ENCODE data around the gene FAM90A26. TPM values are rescaled to one million over a fixed set of nuclear protein-coding genes. Genes with fewer than 3 reads are reported as not detected.
"Not testable (repeated sequence)": the region's sequence is repeated elsewhere in the genome, so short reads cannot be mapped to it uniquely, and the experiment has no call there.

Gene FAM90A26, protein sequence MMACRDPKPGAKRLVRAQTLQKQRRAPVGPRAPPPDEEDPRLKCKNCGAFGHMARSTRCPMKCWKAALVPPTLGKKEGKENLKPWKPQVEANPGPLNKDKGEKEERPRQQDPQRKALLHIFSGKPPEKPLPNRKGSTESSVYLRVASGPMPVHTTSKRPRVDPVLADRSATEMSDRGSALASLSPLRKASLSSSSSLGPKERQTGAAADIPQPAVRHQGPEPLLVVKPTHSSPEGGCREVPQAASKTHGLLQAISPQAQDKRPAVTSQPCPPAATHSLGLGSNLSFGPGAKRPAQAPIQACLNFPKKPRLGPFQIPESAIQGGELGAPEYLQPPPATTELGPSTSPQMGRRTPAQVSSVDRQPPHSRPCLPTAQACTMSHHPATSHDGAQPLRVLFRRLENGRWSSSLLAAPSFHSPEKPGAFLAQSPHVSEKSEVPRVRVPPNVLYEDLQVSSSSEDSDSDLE
- not detected for total RNA-seq

GRCh38 chr4:9169791-9170459 is at the start of gene FAM90A26:
FAM90A26 (plus strand) TSS chr4:9170409; CDS start chr4:9173173, 2,764 bp downstream.
- DNase-seq (ENCODE audit: low read depth in 2 of 3, low spot score in 2 of 3) = not testable (repeated sequence)

DNA sequence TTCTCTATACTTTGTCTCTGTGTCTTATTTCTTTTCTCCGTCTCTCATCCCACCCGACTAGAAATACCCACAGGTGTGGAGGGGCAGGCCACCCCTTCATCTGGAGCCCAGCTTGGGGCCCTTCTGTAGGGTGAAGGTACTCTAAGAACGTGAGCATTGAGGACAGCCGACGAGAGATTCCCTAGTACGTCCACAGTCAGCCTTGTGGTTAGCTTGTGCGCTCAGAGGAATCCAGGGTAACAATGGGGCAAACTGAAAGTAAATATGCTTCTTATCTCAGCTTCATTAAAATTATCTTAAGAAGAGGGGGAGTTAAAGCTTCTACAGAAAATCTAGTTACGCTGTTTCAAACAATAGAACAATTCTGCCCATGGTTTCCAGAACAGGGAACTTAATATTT is 47.5 kb upstream of the FAM90A26 start:
- peak in 1 of 3 donors; percentile 24 for DNase-seq (ENCODE audit: low read depth in 2 of 3, low spot score in 2 of 3)

GRCh38 chr4:9123572-9124007 is 46.6 kb upstream of the FAM90A26 start:
- DNase-seq (ENCODE audit: low read depth in 2 of 3, low spot score in 2 of 3) = peak in 2 of 3 donors; percentile 33 to 67

DNA sequence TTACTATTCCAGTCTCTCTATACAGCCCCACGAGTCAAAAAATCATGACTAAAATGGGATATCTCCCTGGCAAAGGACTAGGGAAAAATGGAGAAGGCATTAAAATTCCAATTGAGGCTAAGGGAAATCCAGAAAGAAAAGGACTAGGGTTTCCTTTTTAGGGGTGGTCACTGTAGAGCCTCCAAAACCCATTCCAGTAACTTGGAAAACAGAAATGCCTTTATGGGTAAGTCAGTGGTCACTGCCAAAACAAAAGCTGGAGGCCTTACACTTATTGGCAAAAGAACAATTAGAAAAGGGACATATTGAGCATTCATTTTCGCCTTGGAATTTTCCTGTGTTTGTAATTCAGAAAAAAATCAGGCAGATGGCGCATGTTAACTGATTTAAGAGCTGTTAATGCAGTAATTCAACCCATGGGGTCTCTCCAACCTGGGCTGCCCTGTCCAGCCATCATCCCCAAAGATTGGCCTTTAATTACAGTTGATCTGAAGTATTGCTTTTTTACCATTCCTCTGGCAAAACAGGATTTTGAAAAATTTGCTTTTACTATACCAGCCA is 44.5 kb upstream of the FAM90A26 start:
- not testable (repeated sequence) for DNase-seq (ENCODE audit: low read depth in 2 of 3, low spot score in 2 of 3)

DNA sequence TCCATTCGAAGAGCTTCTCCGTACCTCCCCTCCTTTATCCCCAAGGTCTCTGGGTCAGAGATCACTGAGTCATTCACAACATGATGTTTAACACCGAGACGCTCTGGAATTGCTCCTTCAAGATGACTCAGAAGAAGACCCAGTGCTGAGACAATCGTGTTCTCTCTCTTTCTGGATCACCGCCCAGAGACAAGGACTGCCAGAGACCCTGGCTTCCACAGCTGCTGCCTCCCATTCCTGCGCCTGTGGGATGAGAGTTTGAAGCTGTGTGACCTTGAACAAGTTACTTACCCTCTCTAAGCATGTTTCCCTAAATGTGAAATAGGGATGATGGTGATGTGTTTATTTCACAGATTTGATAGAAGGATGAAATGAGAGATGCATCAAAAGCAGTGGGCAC is 38.8 kb upstream of the FAM90A26 start:
- DNase-seq (ENCODE audit: low read depth in 2 of 3, low spot score in 2 of 3) = not testable (repeated sequence)

- DNase-seq (ENCODE audit: low read depth in 2 of 3, low spot score in 2 of 3) = not testable (repeated sequence)
These were observed 37.4 kb upstream of the FAM90A26 start for GRCh38 chr4:9132849-9133248.

- not testable (repeated sequence) for DNase-seq (ENCODE audit: low read depth in 2 of 3, low spot score in 2 of 3)
These were observed 36.2 kb upstream of the FAM90A26 start for GRCh38 chr4:9134011-9134410.

- DNase-seq (ENCODE audit: low read depth in 2 of 3, low spot score in 2 of 3) = not testable (repeated sequence)
These were observed 35.7 kb upstream of the FAM90A26 start for GRCh38 chr4:9134556-9134955.

DNA sequence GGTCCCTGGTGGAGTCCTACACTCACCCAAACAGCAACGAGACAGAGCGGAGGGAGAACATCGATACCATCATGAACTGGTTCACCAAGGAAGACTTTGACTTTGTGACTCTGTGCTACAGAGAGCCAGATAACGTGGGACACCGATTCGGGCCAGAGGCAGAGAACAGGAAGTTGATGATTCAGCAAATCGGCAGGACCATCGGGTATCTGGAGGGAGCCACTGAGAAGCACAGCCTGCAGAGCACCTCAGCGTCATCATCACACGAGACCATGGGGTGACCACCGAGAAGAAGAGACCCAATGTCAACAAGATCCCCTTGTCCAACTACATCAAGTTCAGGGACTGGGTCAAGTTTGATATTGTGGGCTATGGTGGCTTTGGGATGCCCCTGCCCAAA is 29.2 kb upstream of the FAM90A26 start:
- not testable (repeated sequence) for DNase-seq (ENCODE audit: low read depth in 2 of 3, low spot score in 2 of 3)

DNA sequence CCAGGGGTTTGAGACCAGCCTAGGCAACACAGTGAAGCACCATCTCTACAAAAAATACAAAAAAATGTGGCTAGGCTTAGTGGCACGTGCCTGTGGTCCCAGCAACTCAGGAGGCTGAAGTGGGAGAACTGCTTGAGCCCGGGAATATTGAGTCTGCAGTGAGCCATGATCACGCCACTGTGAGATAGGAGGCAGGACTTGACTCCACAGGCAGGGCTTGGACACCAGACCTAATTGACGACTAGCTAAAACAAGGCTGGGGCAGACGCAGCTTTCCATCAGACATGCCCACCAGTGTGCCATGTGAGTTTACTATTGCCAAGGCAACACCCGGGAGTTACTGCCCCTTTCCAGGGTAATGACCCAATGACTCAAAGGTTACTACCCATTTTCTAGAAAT is 27.4 kb upstream of the FAM90A26 start:
- DNase-seq (ENCODE audit: low read depth in 2 of 3, low spot score in 2 of 3) = not testable (repeated sequence)

DNA sequence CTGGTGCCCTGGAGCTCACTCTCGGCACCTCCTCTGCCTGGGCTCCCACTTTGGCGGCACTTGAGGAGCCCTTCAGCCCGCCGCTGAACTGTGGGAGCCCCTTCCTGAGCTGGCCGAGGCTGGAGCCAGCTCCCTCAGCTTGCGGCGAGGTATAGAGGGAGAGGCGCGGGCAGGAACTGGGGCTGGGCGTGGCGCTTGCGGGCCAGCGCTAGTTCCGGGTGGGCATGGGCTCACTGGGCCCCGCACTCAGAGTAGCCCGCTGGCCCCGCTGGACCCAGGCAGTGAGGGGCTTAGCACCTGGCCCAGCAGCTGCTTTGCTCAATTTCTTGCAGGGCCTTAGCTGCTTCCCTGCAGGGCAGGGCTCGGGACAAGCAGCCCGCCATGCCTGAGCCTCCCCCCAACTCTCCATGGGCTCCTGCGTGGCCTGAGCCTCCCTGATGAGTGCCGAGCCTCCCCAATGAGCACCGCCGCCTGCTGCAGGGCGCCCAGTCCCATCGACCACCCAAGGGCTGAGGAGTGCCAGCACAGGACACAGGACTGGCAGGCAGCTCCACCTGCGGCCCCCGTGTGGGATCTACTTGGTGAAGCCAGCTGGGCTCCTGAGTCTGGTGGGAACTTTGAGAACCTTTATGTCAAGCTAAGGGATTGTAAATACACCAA is 26.7 kb upstream of the FAM90A26 start:
- no peak for DNase-seq (ENCODE audit: low read depth in 2 of 3, low spot score in 2 of 3)

GRCh38 chr4:9146967-9147366 is 23.2 kb upstream of the FAM90A26 start:
- DNase-seq (ENCODE audit: low read depth in 2 of 3, low spot score in 2 of 3) = no peak

DNA sequence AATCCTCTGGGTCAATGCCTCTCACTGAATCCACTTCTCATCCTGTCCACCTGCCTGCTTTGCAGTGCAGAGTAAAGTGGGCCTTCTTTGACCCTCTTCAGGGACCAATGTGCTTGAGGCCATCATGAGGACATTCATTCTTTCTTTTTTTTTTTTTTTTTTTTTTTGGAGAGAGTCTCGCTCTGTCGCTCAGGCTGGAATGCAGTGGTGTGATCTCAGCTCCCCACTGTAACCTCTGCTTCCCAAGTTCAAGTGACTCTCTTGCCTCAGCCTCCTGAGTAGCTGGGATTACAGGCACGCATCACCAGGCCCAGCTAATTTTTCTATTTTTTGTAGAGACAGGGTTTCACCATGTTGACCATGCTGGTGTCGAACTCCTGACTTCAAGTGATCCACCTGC is 22.8 kb upstream of the FAM90A26 start:
- DNase-seq (ENCODE audit: low read depth in 2 of 3, low spot score in 2 of 3) = not testable (repeated sequence)

DNA sequence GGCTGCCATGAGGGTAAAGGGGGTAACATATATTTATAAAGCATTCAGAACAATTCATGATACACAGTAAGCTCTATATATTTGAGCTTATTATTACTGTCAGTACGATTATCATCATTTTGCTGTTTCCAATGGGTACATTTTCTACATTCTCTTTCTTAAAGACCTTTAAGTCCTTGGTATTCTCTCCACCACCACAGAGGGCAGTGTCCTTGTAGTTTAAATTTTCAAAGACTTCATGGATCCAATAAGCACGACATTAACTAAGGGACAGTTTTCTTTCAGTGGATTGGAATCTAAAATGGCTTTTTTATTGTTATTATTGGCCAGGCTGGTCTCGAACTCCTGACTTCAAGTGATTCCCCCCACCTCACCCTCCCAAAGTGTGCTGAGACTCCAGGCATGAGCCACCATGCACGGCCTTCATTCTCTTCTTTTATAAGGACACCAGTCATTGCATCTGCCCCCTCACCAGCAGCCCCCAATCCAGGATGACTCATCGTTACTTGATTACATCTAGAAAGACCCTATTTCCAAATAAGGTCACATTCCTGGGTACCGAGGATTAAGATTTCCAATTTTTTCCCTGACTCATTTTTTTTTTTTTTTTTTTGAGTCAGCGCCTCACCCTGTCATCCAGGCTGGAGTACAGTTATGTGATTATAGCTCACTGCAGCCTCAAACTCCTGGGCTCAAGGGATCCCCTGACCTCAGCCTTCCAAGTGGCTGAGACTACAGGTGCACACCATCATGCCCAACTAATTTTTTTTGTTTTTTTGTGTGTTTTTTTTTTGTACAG is 21.4 kb upstream of the FAM90A26 start:
- not testable (repeated sequence) for DNase-seq (ENCODE audit: low read depth in 2 of 3, low spot score in 2 of 3)

- peak in 1 of 3 donors; percentile 11 for DNase-seq (ENCODE audit: low read depth in 2 of 3, low spot score in 2 of 3)
These were observed 18.4 kb upstream of the FAM90A26 start for GRCh38 chr4:9151809-9152179.

DNA sequence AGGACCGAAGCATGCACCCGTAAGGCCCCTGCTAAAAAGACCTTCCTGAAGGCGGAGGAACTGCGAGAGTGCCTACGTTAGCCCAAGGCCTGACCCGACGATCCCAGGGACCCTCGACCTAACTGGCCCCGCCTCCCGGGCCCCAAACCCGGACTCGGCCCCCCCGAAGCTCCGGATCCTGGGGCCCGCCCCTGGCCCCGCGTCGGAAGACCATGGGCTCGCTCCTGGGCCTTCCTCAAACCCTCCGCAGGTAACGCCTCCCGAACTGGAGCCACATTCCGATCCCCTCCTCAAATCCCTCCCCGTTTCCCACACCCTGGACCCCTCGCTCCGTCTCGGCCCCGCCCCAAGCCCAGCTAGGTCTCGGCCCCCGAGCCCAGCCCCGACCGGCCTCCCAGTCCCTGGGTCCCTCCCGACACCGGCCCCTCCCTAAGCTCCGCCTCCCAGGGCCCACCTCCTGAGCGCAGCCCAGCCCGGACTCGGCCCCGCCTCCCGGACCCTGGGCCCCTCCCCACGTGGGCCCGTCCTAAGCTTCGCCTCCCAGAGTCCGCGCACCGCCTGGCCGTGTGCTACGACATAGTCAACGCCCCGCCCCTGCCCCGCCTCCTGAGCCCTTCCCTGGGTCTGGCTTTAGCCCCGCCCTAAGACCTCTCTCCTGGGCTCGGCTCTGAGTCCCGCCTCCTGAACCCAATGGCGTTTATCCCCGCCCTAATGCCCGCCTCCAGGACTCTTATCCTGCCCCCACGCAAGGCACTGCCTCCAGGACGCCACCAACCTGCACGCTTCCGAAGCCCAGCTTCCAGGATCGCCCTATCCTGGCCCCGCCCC is 17.8 kb upstream of the FAM90A26 start:
- peak; percentile 80 to 96 (median 93) for DNase-seq (ENCODE audit: low read depth in 2 of 3, low spot score in 2 of 3)

DNA sequence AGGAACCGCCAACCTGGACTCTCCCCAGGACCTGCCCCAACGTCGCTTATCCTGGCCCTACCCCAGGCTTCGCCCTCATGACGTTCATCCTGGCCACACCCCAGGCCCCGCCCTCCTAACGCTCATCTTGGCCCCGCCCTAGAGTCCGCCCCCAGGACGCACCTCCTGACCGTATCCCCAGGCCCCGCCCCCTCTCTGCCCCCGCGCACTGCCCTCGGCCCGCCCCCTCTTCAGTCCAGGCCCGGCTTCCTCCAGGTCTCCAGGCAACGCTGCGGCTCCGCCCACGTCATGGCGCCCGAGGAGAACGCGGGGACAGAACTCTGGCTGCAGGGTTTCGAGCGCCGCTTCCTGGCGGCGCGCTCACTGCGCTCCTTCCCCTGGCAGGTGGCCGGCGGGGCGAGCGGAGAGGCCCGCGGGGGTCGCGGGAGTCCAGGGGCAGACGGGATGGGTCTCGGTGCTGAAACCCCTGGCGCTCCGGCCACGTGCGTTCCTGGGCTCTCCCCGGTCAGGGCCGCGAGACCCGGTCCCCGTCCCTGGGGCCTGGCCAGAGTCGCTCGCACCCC is 17.1 kb upstream of the FAM90A26 start:
- DNase-seq (ENCODE audit: low read depth in 2 of 3, low spot score in 2 of 3) = peak; percentile 91 to 98 (median 97)

GRCh38 chr4:9153571-9154157 is 16.5 kb upstream of the FAM90A26 start:
- DNase-seq (ENCODE audit: low read depth in 2 of 3, low spot score in 2 of 3) = peak in 2 of 3 donors; percentile 19 to 22
